GM13976 (cell line): Measurements from ENCODE around the gene GPC4.

ENCODE experiments used
- DNase-seq: peaks from one replicate; pipeline ENCODE4 v3.0.0; 2012; ENCODE audit warnings: low spot score
- CTCF ChIP-seq: IDR thresholded peaks from 2 replicates; pipeline ENCODE4 v1.5.1; 2012; ENCODE audit warnings: borderline replicate concordance, mild to moderate bottlenecking; ENCODE audit not compliant: insufficient read depth; ENCODE audit errors: extremely low read depth, missing control alignments, control extremely low read depth
- in situ Hi-C: fragments of 300-500 bp; cut with MboI; formaldehyde crosslinking; loops from one replicate; pipeline ENCODE4 v1.12.0; 2022; ENCODE audit warnings: low sequenced_read_pairs, mixed read lengths, inconsistent platforms; ENCODE audit not compliant: unreplicated experiment

The GPC4 gene

DNA sequence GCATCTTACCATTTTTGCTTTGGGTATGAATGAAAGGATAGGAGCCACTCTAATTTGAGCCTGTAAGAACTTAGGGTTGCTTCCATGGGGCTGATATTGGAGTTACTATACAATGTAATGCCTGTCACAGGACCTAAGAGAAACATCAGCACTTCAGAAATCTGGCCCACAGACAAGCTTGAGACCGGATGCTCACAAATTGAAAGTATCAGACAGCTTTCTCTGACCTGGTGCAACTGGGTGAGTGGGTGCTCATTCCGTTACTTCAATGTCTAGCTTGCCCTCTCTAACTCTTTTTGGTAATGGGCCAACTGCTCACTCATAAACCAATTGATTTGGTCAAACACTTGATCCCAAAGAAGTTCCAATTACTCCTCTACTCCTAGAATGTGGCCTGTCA, 62.1 kb downstream of the GPC4 start:
- TF ChIP-seq CTCF: no peak
- in situ Hi-C loops: no loop called here
- no peak for DNase-seq

- TF ChIP-seq CTCF: no peak
- no peak for DNase-seq
- in situ Hi-C loops: no loop called here
These were observed 64.5 kb downstream of the GPC4 start for GRCh38 chrX:133350751-133351150.

GRCh38 chrX:133346026-133346425, 69.3 kb downstream of the GPC4 start:
- in situ Hi-C loops: no loop called here
- DNase-seq: no peak

GRCh38 chrX:133339566-133339965, 75.7 kb downstream of the GPC4 start:
- DNase-seq: no peak
- in situ Hi-C loops: no loop called here
- TF ChIP-seq CTCF: no peak

More at GRCh38 chrX:133346026-133346425, 69.3 kb downstream of the GPC4 start:
- TF ChIP-seq CTCF: no peak

- DNase-seq: no peak
- in situ Hi-C loops: no loop called here
- no peak for TF ChIP-seq CTCF
These were observed 78.0 kb downstream of the GPC4 start for GRCh38 chrX:133337250-133337649.

DNA sequence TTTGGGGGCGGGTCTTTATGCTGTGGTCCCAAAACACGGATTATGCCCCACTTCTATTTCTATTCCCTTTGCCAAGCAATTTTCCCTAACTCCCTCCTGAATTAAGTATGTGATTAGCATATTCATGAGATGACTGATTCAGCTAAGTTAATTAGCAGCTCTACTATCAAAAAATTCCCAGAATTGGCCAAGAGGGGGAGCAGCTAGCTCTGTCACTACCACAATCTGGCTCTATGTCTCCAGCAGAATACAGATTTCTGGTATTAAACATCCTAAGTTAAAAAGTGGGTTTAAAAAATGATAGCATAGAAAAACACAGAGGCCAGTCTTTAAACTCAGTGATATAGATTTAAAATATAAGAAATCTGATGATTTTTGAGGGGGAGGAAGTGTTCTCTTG, 80.3 kb downstream of the GPC4 start:
- no peak for TF ChIP-seq CTCF
- peak; percentile 12 for DNase-seq
- in situ Hi-C loops: no loop called here
